Testis (tissue), 3 donors: ENCODE data around the gene TMEM213. TPM values are rescaled to one million over a fixed set of nuclear protein-coding genes. Genes with fewer than 3 reads are reported as not detected.

Source experiments
- DNase-seq: peaks from one replicate; pipeline ENCODE4 v3.0.0-alpha.2; 2019
- H3K27ac ChIP-seq, 2 donors: fragments of 200-600 bp; sonication (generic); one replicate each; pipeline ENCODE4 v1.5.1; 2019
- H3K27me3 ChIP-seq: fragments of 200-600 bp; sonication (generic); one replicate; pipeline ENCODE4 v1.5.1; 2019
- H3K36me3 ChIP-seq: fragments of 200-600 bp; sonication (generic); one replicate; pipeline ENCODE4 v1.5.1; 2017; ENCODE audit warnings: low read depth; ENCODE audit errors: missing control alignments
- H3K4me1 ChIP-seq: fragments of 200-600 bp; sonication (generic); one replicate; pipeline ENCODE4 v1.5.1; 2019
- H3K4me3 ChIP-seq, 2 donors: fragments of 200-600 bp; sonication (generic); one replicate each; pipeline ENCODE4 v1.5.1; 2017 to 2019
- H3K9me3 ChIP-seq: fragments of 200-600 bp; sonication (generic); one replicate; pipeline ENCODE4 v1.5.1; 2017
- CTCF ChIP-seq, 3 experiments: fragments of 450-650 bp in 2 of 3; fragments of 200-600 bp in 1 of 3; sonication (generic) in 1 of 3; IDR thresholded peaks; one replicate each; pipeline ENCODE4 v1.5.1; 2016 to 2019; ENCODE audit warnings: antibody characterized with exemption in 3 of 3, mild to moderate bottlenecking in 2 of 3, moderate library complexity in 1 of 3
- POLR2A ChIP-seq: fragments of 450-650 bp; IDR thresholded peaks from one replicate; pipeline ENCODE4 v1.6.1; 2017; ENCODE audit warnings: antibody characterized with exemption, mild to moderate bottlenecking, moderate library complexity
- WGBS, 2 donors: methylation state at CpG; one replicate each; pipeline ENCODE4 v1.1.5; 2018; 5-methylcytosine and 5-hydroxymethylcytosine counted together
- intact Hi-C: fragments of 100-400 bp; cut with DNase I; formaldehyde crosslinking; loops from one replicate; pipeline ENCODE4 v1.15.1; 2023; ENCODE audit warnings: low total_unique reads
- polyA plus RNA-seq: library from polyadenylated mRNA; stranded (reverse); fragments of 350-450 nt; fragmentation: Illumina TruSeq; extraction: RNeasy Lipid Tissue Mini Kit (QIAGEN cat#74804); gene quantifications from one replicate; pipeline ENCODE4 v1.2.3, GENCODE V29; 2014; ENCODE audit warnings: low read depth, low replicate concordance; ENCODE audit not compliant: insufficient read depth
- total RNA-seq, 2 donors: library from RNA; depleted of rRNA; stranded (reverse); fragments of >200 nt; gene quantifications; one replicate each; pipeline ENCODE4 v1.2.3, GENCODE V29; 2016

TMEM213 gene
- total and polyA plus RNA-seq, 3 donors from 2014 or later = 0.09 to 0.31 TPM; not detected in 1

- Histone ChIP-seq H3K36me3 (no peaks in the 10 kb centered on the region), H3K4me3 (no peak overlapping the region), H3K27ac (no peak overlapping the region), H3K27me3 (no peaks in the 10 kb centered on the region), H3K9me3 (no peaks in the 10 kb centered on the region), H3K4me1 (no peaks in the 10 kb centered on the region)
- no peak for TF ChIP-seq POLR2A
- TF ChIP-seq CTCF (IDR thresholded peaks at IDR 0.05) = no peak
- DNase-seq = no peak
- intact Hi-C loops = no loop called here
- WGBS, 2 donors = 90 to 94% methylated on average over 9 of the region's 9 CpGs
Observed at GRCh38 chr7:138875794-138876193, 78.0 kb downstream of the TMEM213 start.

GRCh38 chr7:138876326-138876725 is 78.5 kb downstream of the TMEM213 start:
- H3K27ac ChIP-seq = no peak overlapping the region
- no peaks in the 10 kb centered on the region for H3K27me3 ChIP-seq
- no peak overlapping the region for H3K4me3 ChIP-seq
- TF ChIP-seq CTCF (IDR thresholded peaks at IDR 0.05) = no peak
- no peak for TF ChIP-seq POLR2A
- no peaks in the 10 kb centered on the region for H3K36me3 ChIP-seq
- 93 to 94% methylated on average over 4 of the region's 4 CpGs for WGBS, 2 donors
- intact Hi-C loops = no loop called here
- H3K4me1 ChIP-seq = no peaks in the 10 kb centered on the region
- no peak for DNase-seq
- no peaks in the 10 kb centered on the region for H3K9me3 ChIP-seq

DNA sequence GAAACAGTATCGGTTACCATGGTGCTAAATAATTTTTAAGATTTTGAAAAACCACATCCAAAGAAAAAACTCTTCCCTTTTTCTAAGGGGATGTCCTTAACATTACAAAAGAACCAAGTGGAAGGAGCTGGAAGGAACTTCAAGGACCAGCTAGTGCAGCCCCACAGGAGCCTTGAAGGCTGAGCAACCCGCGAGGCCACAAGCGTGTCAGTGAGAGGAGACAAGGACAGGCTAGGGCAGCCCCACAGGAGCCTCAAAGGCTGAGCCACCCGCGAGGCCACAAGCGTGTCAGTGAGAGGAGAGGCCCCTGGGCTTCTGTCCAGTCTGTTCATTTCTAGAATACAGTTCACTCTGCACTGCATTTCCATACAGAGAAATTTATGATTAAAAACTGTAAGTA is 80.3 kb downstream of the TMEM213 start:
- no peak overlapping the region for H3K4me3 ChIP-seq
- no peaks in the 10 kb centered on the region for H3K9me3 ChIP-seq
- H3K27ac ChIP-seq = no peak overlapping the region
- intact Hi-C loops = no loop called here
- H3K36me3 ChIP-seq = no peaks in the 10 kb centered on the region
- TF ChIP-seq CTCF (IDR thresholded peaks at IDR 0.05) = no peak
- TF ChIP-seq POLR2A = no peak
- no peak for DNase-seq
- no peaks in the 10 kb centered on the region for H3K4me1 ChIP-seq
- H3K27me3 ChIP-seq = no peaks in the 10 kb centered on the region
- WGBS, 2 donors = 82 to 91% methylated on average over 7 of the region's 7 CpGs

DNA sequence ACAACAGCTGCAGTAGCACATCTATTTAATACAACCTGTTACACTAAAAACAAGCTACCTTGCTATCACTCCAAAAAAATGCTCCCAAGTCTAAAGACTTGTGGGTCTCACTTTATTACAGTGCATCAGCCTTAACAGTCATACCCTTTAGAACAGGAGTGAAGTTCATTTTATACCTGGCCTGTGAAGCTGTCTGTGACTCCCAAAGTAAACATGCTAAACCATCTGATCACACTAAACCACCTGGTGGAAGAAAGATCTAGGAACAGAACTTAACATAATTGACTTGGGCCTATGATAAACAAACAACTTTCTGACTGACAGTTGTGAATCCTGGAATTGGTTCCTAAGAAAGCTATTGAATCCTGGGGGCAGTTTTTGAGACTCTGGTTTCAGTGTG is 81.1 kb downstream of the TMEM213 start:
- TF ChIP-seq POLR2A = no peak
- no peak for TF ChIP-seq CTCF (IDR thresholded peaks at IDR 0.05)
- H3K4me1 ChIP-seq = no peaks in the 10 kb centered on the region
- intact Hi-C loops = no loop called here
- H3K36me3 ChIP-seq = no peaks in the 10 kb centered on the region
- H3K27me3 ChIP-seq = no peaks in the 10 kb centered on the region
- no peak overlapping the region for H3K4me3 ChIP-seq
- no peaks in the 10 kb centered on the region for H3K9me3 ChIP-seq
- no peak overlapping the region for H3K27ac ChIP-seq
- no peak for DNase-seq

DNA sequence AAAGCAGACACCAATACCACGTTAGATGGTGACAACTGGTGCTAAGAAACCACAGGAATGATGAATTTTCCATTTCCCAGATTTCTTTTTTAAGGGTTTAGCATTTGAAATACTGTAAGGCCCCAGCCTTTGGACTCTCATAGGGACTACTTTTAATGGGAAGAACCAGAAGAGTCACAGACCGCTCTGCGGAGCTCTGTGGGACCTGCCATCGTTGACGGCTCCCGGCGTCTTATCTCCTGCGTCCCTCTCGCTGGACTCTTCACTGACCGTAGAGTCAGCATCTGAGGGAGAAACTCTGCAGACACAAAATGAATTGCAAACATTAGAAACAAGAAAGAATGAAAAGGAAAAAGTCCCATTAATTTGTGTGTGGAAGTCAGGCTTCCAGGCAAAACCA is 81.6 kb downstream of the TMEM213 start:
- no peak for TF ChIP-seq CTCF (IDR thresholded peaks at IDR 0.05)
- no peak for TF ChIP-seq POLR2A
- Histone ChIP-seq H3K4me1 (no peaks in the 10 kb centered on the region), H3K27ac (no peak overlapping the region), H3K4me3 (no peak overlapping the region), H3K36me3 (no peaks in the 10 kb centered on the region), H3K27me3 (no peaks in the 10 kb centered on the region), H3K9me3 (no peaks in the 10 kb centered on the region)
- WGBS, 2 donors = 94 to 96% methylated on average over 10 of the region's 10 CpGs
- DNase-seq = no peak
- intact Hi-C loops = no loop called here
